T-cell (primary cell): Measurements from ENCODE around the gene DCAF5. TPM values are rescaled to one million over a fixed set of nuclear protein-coding genes. Genes with fewer than 3 reads are reported as not detected.
A peak's percentile ranks its signal among the peaks of the same experiment; 100 is the strongest.

ENCODE experiments used
- ATAC-seq, 4 experiments: fragments of 200-7000 bp in 3 of 4; fragments of 150-1000 bp in 1 of 4; cut with Tn5 transposase; replicated peaks in 1 of 4; 1 replicate in 3 of 4; 2 replicates in 1 of 4; pipeline ENCODE4 v1.10.0; 2021; ENCODE audit warnings: moderate library complexity in 3 of 4, mild to moderate bottlenecking in 2 of 4, moderate number of reproducible peaks in 1 of 4
- CTCF ChIA-PET, 2 donors: fragments of 300-600 bp; sonication (Branson Sonifier 250); formaldehyde crosslinking; loops; one replicate each; lab custom pipeline; 2022; ENCODE audit warnings: antibody characterized with exemption in 2 of 2; lab: Charles Lee
- POLR2A ChIA-PET, 2 donors: fragments of 300-600 bp; sonication (Branson Sonifier 250); formaldehyde crosslinking; loops; one replicate each; lab custom pipeline; 2022; ENCODE audit warnings: antibody characterized with exemption in 2 of 2; lab: Charles Lee
- DNase-seq, 35 experiments: peaks; one replicate each; pipeline versions ENCODE4 v3.0.0 to v3.0.0-alpha.2; 2013 to 2023
- H3K27ac ChIP-seq: one replicate; pipeline ENCODE4 v1.5.1; 2013; ENCODE audit warnings: low read length
- H3K27me3 ChIP-seq, 2 experiments: replicated peaks in 1 of 2; 1 replicate in 1 of 2; 2 replicates in 1 of 2; pipeline versions ENCODE4 v1.6.1 to v1.7.0; 2013; ENCODE audit warnings: low read length in 1 of 2, mixed read lengths in 1 of 2; ENCODE audit not compliant: control insufficient read depth in 2 of 2, insufficient read depth in 2 of 2; ENCODE audit errors: extremely low read depth in 1 of 2
- H3K36me3 ChIP-seq, 2 donors: 1 replicate in 1 of 2; 2 replicates in 1 of 2; pipeline versions ENCODE4 v1.6.1 to v1.7.0; 2013; ENCODE audit warnings: low read length in 1 of 2; ENCODE audit not compliant: control insufficient read depth in 2 of 2, insufficient read depth in 1 of 2; ENCODE audit errors: extremely low read depth in 1 of 2
- H3K4me1 ChIP-seq, 2 experiments: 1 replicate in 1 of 2; 2 replicates in 1 of 2; pipeline versions ENCODE4 v1.6.1 to v1.7.0; 2013; ENCODE audit warnings: low read length in 2 of 2, mixed read lengths in 1 of 2; ENCODE audit not compliant: insufficient read depth in 2 of 2, control insufficient read depth in 1 of 2; ENCODE audit errors: extremely low read depth in 1 of 2
- H3K4me3 ChIP-seq, 2 donors: 1 replicate in 1 of 2; 2 replicates in 1 of 2; pipeline versions ENCODE4 v1.5.1 to v1.7.0; 2013; ENCODE audit warnings: mild to moderate bottlenecking in 2 of 2, low read length in 1 of 2, moderate library complexity in 1 of 2; ENCODE audit not compliant: control insufficient read depth in 1 of 2; ENCODE audit errors: extremely low read depth in 1 of 2
- H3K9me3 ChIP-seq: 2 replicates; pipeline ENCODE4 v1.7.0; 2013
- H3K27ac Mint-ChIP-seq, 2 donors: one replicate each; pipeline ENCODE4 v1.8.0; 2020 to 2021; ENCODE audit warnings: mild to moderate bottlenecking in 2 of 2, mixed read lengths in 2 of 2
- H3K27me3 Mint-ChIP-seq, 2 donors: one replicate each; pipeline ENCODE4 v1.8.0; 2021 to 2022; ENCODE audit warnings: mixed read lengths in 2 of 2
- H3K36me3 Mint-ChIP-seq: one replicate; pipeline ENCODE4 v1.8.0; 2021; ENCODE audit warnings: mixed read lengths
- H3K4me1 Mint-ChIP-seq, 3 donors: one replicate each; pipeline ENCODE4 v1.8.0; 2020 to 2022; ENCODE audit warnings: mixed read lengths in 3 of 3, mild to moderate bottlenecking in 1 of 3
- H3K4me3 Mint-ChIP-seq, 3 donors: one replicate each; pipeline ENCODE4 v1.8.0; 2020 to 2022; ENCODE audit warnings: mild to moderate bottlenecking in 3 of 3, mixed read lengths in 3 of 3, moderate library complexity in 3 of 3
- H3K9me3 Mint-ChIP-seq, 3 donors: one replicate each; pipeline ENCODE4 v1.8.0; 2020 to 2022; ENCODE audit warnings: mixed read lengths in 3 of 3
- WGBS: methylation state at CpG from one replicate; pipeline ENCODE4 v1.1.5; 2013; ENCODE audit warnings: missing lambda C conversion rate; ENCODE audit not compliant: insufficient coverage; 5-methylcytosine and 5-hydroxymethylcytosine counted together
- total RNA-seq, 35 experiments: library from RNA in 6 of 35; stranded (reverse) in 6 of 35; fragments of 120-200 nt in 1 of 35; gene quantifications; one replicate each; pipeline versions ENCODE4 v1.2.1 to v1.2.4 and lab custom pipeline; 2013 to 2026

DCAF5 gene
- total RNA-seq, 5 donors from 2014 or later (not counting 1 experiment from before 2014, with no cell fraction given), result 60.3 to 80.8 (median 64.2) TPM

DNA sequence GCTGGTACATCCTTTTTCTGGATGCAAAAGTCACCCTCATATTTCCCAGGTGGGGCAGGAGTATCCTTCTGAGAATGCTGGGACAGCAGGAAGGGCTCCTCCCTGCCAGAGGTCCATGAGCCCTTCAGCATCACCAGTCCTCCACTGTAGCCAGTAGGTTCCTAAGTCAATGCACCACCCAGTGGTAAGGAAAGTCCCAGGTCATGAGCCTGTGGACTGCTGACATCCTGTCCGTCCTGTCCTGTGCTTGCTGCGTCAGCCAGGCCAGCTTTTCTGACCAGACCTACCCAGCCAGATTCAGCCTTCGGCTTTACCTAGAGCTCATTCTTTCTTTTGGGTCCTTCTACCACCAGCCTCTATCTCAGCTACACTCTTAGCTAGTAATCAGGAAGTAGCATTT, 150.8 kb downstream of the DCAF5 start:
- Histone ChIP-seq H3K9me3 (no peaks in the 10 kb centered on the region), H3K27ac (no peak overlapping the region), H3K36me3 (no peaks in the 10 kb centered on the region), H3K4me1 (no peaks in the 10 kb centered on the region), H3K4me3 (no peak overlapping the region), H3K27me3 (peaks cover 0 to 15% of the 10 kb centered on the region in 2 experiments)
- peaks cover 0 to 3% of the 10 kb centered on the region in 2 donors for H3K27me3 Mint-ChIP-seq
- ATAC-seq, result peak; percentile 31 to 69 (median 62)
- H3K9me3 Mint-ChIP-seq, result no peaks in the 10 kb centered on the region
- DNase-seq, result peak in 4 of 35 experiments; percentile 9 to 37 (median 13)
- H3K4me3 Mint-ChIP-seq, result no peak overlapping the region
- WGBS, result 82% methylated on average over 3 of the region's 3 CpGs
- no peaks in the 10 kb centered on the region for H3K4me1 Mint-ChIP-seq
- H3K27ac Mint-ChIP-seq, result no peak overlapping the region
- POLR2A ChIA-PET, result no interaction called here
- CTCF ChIA-PET, result interaction anchor here in 1 of 2 donors (1.0 kb wide), 1 partner anchor 91 kb away, joined by 3 read pairs; no protein-coding TSS in a partner anchor
- no peaks in the 10 kb centered on the region for H3K36me3 Mint-ChIP-seq

DNA sequence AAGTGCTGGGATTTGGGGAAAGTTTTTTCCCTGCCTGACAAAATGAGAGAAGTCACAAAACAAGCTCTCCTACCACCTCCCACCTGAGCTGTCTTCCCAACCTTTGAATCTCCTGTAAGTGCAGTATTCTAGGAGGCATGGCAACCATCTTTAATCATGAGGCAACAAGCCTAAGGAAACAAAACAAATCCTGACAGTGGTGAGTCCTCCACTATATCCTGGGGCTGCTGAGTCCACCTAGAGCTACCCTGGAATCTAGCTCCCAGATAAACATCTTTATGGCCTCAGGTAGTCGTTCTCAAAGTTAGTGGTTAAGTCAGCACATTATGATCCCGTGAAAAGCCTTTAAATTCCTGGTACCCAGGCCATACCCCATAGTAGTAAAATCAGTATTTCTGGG, 151.5 kb downstream of the DCAF5 start:
- Histone ChIP-seq H3K4me3 (no peak overlapping the region), H3K27me3 (peaks cover 0 to 15% of the 10 kb centered on the region in 2 experiments), H3K4me1 (no peaks in the 10 kb centered on the region), H3K36me3 (no peaks in the 10 kb centered on the region), H3K9me3 (no peaks in the 10 kb centered on the region), H3K27ac (no peak overlapping the region)
- H3K4me3 Mint-ChIP-seq, result no peak overlapping the region
- H3K4me1 Mint-ChIP-seq, result no peaks in the 10 kb centered on the region
- no peak for DNase-seq
- peaks cover 0 to 3% of the 10 kb centered on the region in 2 donors for H3K27me3 Mint-ChIP-seq
- no CpG with 5 or more reads among the region's 2 CpGs for WGBS
- ChIA-PET CTCF (interaction anchor here in 1 of 2 donors (0.5 kb wide), 1 partner anchor 12 kb away, joined by 4 read pairs; no protein-coding TSS in a partner anchor), POLR2A (interaction anchor here in 1 of 2 donors (0.6 kb wide), 1 partner anchor 123 kb away, joined by 3 read pairs; no protein-coding TSS in a partner anchor)
- no peaks in the 10 kb centered on the region for H3K9me3 Mint-ChIP-seq
- H3K27ac Mint-ChIP-seq, result no peak overlapping the region
- no peak for ATAC-seq
- no peaks in the 10 kb centered on the region for H3K36me3 Mint-ChIP-seq

Other genes with a start within 250 kb of the DCAF5 start
- gene ACTN1, start 173.8 kb downstream of the DCAF5 start, total RNA-seq, result 100 to 1,000 TPM in 4 of 5 donors, 10 to 100 TPM in 1; 84.8 to 219 (median 122) TPM
- 10 to 100 TPM in 4 of 5 donors, 1 to 10 TPM in 1; 8.6 to 12.1 (median 10.8) TPM for gene EXD2, start 38.4 kb upstream of the DCAF5 start, total RNA-seq
- under 1 TPM in 2 of 5 donors, not detected in 3; 0.13 to 0.46 TPM for gene GALNT16, start 107.0 kb upstream of the DCAF5 start, total RNA-seq
- 100 to 1,000 TPM; 108 to 119 (median 115) TPM for gene ERH, start 245.2 kb upstream of the DCAF5 start, total RNA-seq
- 10 to 100 TPM; 23.4 to 38.0 (median 33.0) TPM for gene SLC39A9, start 245.6 kb upstream of the DCAF5 start, total RNA-seq